IPS-NIHi11 (cell line): ENCODE measurements around the gene BCR.
"Not testable (repeated sequence)": the region's sequence is repeated elsewhere in the genome, so short reads cannot be mapped to it uniquely, and the experiment has no call there.

Experiments used
- DNase-seq: peaks from one replicate; pipeline ENCODE4 v3.0.0; 2012; ENCODE audit warnings: mixed read lengths, low spot score

BCR gene

DNA sequence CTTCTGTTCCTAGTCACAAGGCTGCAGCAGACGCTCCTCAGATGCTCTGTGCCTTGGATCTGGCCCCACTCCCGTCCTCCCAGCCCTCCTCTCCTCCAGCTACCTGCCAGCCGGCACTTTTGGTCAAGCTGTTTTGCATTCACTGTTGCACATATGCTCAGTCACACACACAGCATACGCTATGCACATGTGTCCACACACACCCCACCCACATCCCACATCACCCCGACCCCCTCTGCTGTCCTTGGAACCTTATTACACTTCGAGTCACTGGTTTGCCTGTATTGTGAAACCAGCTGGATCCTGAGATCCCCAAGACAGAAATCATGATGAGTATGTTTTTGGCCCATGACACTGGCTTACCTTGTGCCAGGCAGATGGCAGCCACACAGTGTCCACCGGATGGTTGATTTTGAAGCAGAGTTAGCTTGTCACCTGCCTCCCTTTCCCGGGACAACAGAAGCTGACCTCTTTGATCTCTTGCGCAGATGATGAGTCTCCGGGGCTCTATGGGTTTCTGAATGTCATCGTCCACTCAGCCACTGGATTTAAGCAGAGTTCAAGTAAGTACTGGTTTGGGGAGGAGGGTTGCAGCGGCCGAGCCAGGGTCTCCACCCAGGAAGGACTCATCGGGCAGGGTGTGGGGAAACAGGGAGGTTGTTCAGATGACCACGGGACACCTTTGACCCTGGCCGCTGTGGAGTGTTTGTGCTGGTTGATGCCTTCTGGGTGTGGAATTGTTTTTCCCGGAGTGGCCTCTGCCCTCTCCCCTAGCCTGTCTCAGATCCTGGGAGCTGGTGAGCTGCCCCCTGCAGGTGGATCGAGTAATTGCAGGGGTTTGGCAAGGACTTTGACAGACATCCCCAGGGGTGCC lies 109.8 kb downstream of the BCR start:
- peak; percentile 96 for DNase-seq

DNA sequence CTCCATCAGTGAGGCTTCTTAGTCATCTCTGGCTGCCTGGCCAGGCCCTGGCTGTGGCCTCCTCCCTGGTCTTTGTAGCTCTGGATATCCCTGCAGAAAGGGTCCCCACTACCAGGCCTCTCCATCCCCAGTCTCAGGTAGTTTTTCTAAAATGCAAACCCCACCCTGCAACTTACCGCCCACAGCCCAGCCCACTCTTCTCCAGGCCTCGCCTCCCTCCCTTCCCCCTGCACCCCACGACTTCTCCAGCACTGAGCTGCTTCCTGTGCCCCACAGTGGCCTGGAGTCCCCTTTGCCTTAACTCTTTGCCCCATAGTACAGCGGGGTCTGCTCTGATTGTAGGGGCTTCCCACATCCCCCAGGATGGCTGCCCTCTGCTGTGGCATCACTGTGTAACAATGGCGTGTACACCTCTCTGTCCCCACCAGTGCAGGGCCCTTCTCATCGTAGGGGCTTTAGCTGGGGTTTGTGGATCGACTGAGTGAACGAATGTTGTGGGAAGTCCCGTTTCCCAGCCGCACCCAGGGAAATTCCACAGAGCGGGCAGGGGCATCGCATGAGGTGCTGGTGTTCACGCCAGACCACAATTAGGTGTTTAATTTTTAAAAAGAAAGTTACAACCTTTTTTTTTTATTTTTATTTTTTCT lies 111.6 kb downstream of the BCR start:
- DNase-seq, result no peak

DNA sequence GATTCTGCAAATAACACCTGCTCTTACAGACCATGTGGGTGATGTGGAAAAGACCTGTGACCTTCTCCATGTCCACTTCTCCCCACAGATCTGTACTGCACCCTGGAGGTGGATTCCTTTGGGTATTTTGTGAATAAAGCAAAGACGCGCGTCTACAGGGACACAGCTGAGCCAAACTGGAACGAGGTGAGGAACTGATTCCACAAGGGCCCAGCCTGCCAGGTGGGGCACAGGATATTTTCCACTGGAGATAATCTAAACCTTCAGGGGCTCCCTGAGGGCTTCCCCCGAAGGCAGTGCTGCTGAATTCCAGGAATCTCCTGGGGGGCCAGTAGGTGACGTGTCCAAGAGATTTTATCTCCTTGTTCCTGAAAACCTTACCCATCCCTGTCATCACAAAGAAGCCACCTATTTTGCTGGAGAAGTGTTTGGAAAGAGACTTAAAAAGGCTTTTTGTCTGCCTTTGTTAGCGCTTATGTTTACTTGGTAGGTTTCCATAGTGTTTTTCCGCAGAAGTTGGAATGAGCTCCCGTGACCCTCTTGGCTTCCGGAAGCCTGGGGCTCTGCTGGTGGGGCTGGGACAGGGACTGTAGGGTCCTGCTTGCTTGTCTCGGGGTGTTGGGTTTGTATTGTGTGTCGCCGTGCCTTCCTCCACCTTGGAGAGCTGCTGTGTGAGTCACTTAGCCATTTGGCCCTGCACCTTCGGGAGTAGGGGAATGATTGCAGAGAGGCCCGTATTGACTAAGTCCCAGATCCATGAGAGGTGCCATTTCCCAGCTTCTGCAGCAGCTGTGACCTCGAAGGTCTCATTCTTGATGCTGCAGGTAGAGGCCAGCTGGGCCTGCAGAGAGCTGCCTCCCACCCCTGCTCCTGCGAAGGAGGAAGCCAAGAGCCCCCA lies 112.4 kb downstream of the BCR start:
- DNase-seq, result no peak

DNA sequence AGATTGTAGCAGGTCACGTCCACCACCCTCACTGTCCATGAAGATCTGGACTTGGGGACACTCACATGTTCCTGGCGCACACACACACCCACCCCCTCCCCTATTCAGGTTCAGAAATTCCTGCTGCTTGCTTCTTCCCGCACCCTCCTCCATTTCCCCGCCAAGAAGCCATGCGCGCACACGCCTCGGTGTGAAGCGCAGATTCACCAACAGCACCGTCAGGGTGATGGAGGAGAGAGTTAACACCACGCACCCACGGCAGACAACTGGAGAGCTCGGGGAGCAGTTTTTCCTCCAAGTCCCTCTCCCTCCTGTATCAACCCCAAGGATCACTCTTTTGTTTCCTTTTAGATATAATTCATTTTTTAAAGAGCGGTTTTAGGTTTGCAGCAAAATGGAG lies 113.4 kb downstream of the BCR start:
- DNase-seq, result no peak

DNA sequence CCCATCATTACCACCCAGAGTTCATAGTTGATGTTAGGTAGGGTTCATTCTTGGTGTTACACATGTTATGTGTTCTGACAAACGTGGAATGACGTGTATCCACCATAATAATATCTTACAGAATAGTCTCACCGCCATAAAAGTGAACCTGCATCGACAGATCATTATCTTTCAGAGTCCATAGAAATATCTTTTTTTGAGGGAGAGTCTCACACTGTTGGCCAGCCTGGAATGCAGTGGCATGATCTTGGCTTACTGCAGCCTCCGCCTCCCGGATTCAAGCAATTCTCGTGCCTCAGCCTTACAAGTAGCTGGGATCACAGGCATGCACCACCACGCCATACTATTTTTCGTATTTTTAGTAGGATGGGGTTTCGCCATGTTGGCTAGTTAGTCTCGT lies 113.9 kb downstream of the BCR start:
- DNase-seq, result no peak

DNA sequence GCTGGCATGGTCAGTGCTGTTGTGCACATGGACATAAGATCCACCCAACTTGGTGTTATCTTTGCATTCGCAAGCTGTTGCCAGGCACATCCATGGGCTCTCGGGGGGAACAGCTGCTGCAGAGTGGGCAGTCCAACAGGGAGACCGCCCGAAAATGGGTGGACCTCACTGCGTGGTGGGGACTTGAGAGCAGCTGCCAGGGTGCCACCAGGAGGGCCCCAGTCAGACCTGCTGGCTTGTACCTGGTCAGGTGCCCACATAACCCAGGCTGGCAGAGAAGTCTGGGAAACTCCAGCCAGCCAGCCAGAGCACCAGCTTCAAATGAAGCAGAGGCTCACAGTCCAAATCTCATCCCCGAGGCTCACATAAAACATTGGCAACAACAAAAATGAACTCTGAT lies 120.2 kb downstream of the BCR start:
- DNase-seq, result no peak

DNA sequence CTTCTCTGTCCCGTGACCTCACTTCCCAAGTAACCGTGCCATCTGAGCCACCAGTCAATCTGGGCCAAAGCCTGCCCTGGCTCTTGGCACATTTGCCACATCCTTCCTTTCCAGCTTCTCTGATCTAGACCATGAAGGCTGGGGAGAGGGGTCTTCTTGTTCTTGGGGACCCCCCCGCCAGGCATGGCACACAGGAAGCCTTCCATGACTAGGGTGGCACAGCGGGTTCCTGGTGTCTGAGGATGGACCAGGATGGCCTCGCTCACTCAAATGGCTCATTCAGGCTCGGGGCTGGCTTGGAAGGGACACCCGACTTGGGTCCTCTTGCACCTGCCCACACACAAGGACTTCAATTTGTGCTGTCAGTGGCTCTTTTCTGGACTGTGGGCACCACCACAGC lies 121.3 kb downstream of the BCR start:
- no peak for DNase-seq

DNA sequence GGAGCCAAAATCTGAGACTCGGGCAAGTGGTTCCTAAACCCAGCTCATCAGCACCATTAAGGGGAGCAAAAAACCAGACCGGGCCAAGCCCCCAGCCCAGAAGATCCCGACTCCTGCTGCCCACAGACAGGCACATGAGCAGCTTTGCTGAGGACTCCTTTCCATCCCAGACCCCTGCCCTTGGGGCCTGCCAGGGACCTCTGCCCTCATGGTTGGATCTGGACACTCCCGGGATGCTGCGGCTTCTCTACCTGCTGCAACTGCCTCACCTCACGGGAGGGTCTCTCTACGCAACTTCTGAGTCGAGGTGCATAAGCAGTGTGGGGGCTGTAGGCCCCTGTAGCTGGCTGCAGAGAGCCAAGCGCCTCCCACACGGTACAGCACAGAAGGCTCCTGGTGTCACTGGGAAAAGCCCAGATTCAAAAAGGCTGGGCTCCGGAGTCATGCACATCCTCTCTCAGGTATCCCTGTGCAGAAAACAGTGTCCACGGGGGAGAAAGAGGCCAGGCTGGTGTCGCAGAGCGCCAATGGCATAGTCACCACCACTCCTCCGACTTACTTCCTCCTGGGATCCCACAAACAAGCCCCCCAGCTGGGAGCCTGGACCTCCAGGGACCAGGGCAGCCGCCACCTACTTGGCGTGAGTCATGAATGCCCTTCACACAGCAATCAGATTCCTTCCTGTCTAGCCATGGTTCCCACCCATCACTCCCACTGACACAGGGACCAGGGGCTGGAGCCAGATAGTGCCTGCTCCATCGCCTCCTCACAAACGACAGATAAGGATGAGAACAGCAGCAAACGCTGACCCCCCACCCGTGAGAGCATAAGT lies 122.1 kb downstream of the BCR start:
- DNase-seq, result no peak

DNA sequence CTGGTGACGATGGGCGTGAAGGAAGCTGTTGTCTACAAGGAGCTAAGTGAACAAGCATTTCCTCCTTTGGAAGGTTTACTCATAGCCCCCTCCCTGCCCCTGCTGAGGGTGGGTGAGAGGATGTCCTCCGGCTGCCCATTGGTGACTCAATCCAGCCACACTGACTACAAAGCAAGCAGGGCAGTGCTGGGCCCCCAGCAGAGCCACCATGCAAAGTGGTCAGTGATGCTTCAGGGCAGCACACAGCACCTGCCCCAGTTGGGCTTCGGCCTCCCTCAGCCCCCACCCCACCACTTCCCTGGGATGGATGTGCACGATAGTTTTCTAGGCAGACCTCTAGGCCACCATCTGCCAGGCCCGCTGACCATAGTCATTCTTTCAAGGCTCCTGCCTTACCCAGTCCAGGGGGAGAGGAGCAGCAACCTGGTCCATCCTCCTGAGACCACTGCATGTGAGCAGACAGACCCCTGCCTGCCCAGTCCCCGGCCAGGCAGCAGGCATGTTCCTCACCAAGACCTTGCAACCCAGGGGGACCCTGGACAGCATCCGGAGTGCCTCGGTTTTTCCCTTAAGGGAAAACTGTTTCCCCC lies 125.1 kb downstream of the BCR start:
- DNase-seq, result no peak

DNA sequence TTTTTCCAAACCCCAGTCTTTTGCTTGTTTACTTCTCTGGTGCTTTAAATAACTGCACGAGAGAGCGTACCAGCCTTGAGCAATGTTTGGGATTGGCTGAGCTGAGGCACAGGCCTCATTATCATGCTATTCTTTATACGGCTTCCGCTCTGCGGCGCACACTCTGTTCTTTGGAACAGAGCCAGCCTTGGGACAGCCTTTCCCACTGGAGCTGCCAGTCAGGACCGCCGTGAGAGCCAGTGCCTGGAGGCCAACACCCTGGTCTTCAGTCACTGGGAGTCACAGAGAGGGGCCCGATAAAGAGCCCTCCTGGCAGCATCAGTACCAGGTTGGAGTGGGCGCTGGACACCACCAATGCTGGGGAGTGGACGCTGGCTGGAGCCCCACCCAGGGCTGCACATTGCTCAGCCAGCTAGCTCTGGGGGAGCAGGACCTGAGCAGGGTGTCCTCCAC lies 125.6 kb downstream of the BCR start:
- no peak for DNase-seq

DNA sequence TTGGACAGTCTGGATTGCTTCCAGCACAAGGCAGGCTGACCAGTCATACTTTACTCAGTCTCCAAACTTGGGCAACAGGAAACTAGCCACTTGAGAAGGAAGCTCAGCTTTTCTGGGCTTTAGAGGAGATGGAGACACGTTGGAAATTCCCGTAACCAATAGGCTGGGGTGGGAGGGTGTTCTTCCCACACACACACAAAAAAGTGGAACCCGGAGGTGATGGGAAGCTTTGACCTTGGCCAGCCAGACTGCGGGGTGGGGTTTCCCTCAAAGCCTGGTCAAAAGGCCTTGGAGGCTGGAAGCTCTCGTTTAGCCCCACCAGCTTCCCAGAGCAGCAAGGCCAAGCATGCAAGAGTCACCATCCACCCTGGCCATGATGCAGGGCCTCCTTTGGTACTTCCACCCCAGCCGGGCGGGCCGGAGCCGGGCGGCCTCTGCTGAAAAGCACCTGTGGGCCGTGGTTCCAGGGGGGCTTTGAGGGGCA lies 126.2 kb downstream of the BCR start:
- DNase-seq, result no peak

DNA sequence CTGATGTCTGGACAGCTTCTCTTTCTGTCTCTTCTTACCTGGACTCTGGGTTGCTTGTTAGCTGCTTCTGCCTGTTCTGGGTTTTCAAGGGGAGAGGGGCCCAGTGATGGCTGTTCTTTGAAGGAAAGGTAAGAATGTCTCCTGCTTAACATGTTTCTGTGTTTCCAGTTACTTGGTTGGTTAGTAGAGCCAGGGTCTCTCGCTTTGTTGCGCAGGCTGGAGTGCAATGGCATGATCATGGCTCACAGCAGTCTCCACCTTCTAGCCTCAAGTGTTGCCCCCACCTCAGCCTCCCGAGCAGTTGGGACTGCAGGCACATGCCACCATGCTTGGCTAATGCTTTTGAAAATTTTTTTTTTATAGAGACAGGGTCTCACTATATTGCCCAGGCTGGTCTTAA lies 126.6 kb downstream of the BCR start:
- DNase-seq, result no peak

DNA sequence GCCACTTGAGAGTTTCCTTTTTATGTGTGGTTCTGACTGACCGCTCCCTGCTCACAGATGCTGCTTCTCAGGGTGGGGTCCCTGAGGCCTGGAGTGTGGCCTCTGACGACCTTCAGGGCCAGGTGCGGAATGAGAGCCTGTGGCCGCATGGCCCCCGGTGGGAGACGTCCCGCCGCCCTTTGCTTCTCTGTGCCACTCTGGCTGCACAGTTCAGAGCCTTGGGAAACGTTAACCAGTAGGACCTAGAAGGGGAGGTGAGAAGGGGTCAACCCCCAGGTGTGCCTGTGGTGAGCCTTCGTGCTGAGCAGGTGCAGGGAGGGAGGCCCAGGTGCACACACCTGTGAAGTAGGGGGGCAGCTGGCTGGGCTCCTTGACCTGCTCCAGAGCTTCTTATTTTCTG lies 127.2 kb downstream of the BCR start:
- DNase-seq, result not testable (repeated sequence)

DNA sequence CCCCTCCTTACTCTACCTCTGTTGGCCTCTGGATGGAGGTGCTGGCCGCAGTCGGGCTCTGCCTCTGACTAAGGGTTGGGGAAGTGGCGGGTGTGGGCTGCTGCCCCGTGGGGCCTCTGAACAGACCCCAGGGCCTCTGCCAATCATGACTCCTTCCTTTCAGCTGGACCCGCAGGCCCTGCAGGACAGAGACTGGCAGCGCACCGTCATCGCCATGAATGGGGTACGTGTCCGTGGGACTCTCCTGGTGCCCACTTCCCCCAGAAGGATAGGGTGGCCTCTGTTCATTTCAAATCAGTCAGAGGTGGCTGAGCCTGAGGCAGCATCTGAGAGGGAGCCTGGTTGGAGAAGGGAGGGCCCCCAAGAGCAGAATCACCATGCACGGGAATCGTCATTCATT lies 129.0 kb downstream of the BCR start:
- not testable (repeated sequence) for DNase-seq

DNA sequence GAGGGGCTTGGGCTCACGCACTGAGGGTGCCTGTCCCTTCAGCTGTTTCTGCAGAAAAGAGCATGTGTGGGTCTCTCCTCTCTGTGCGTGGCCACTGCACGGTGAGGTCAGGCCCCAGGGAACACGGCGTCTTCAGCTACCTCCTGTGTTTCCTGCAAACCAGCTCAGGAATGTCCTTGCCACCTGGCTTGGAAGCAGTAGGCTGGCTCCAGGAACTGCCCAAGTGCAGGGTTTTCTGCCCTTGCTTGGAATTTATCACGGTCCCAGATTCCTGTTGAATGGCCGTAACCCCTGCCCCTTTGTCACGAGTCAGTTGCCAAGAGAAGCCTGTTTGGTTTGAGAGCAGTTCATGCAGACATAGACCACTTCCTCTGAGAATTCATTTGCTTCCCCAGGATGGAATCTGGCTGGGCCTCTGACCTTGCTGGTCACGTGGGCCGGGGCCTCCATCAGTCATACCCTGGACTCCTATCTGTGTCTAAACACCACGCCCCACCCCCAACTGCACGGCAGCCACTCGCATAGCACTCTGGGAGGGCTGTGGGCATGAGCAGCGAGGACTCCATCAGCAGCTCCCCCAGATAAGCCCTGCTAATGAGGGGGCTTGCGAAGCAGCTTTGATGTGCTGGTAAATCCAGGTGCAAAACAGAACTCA lies 130.3 kb downstream of the BCR start:
- not testable (repeated sequence) for DNase-seq

DNA sequence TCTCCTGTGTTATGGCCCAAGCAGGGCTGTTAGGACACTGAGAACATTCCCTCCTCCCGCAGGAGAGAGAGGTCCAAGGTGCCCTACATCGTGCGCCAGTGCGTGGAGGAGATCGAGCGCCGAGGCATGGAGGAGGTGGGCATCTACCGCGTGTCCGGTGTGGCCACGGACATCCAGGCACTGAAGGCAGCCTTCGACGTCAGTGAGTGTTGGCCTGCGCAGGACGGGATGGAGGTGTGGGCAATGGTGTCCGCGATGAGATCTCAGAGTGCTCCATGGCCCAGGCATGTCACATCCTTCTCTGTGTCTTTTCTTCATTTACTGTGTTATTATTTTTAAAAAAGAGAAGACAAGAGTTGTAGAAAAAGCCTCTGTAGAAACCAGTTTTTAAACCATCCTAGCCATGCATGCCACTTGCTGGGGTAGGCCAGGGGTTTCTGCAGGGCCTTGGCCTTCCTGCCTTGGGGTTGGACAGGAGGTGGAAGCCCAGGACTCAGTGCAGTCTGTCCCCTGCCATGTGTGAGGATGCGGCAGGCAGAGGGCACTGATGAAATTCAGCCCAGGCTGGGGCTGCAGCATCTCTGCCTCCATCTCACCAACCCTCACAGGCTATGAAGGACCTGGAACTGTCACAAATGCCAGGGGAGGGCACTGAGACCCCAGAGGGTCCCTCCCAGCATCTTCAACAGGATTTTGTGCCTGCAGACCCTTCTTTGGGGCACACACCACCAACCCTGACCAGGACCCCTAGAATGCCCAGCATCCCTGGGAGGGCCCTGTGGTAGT lies 131.5 kb downstream of the BCR start:
- DNase-seq, result not testable (repeated sequence)

DNA sequence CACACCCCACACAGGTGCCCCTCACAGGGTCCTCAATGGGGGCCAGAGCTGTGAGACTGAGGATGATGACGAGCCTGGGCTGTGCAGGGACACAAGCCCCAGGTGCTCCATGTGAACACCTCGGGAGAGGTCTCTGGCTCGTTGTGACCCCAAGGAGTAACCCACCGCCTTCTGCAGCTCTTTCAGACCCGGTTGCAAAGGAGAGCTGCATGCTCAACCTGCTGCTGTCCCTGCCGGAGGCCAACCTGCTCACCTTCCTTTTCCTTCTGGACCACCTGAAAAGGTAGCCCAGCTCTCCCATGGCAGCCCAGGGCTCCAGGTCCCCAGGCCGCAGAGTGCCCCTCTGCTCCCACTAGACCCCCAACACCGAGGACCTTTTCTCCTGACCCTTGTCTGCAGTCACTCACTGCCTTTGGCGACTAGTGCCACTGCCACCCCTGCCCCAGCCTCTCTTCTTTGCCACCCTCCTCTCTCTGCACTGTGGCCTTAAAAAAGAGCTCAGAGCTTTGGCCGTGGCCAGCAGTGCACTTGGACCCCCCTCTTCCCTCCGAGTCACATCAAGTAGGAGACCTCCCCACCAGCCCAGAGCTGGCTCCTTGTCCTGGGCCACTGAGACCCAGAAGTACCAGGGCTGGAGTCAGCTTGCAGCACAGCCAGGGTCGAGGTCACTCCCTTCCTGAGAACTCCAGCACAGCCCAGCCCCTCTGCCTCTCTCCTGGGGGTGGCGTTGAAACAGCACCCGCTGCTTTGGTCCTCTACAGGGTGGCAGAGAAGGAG lies 133.7 kb downstream of the BCR start:
- no peak for DNase-seq

DNA sequence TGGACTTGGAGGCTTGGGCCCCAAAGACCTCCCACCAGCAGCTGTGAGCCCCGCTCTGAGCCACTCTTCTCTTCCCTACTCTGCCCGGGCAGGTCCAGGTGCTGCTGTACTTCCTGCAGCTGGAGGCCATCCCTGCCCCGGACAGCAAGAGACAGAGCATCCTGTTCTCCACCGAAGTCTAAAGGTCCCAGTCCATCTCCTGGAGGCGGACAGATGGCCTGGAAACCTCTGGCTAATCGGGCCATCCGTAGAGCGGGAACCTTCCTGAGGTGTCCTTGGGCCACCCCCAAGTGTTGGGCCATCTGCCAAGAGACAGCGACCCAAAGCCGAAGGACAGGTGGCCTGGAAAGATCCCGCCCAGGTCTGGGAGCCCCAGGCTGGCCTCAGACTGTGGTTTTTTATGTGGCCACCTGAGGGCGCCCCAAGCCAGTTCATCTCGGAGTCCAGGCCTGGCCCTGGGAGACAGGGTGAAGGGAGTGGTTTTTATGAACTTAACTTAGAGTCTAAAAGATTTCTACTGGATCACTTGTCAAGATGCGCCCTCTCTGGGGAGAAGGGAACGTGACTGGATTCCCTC lies 135.1 kb downstream of the BCR start:
- DNase-seq, result peak; percentile 76
